ENCODE data around the gene C16orf92. TPM values are rescaled to one million over a fixed set of nuclear protein-coding genes. Genes with fewer than 3 reads are reported as not detected.
A peak's percentile ranks its signal among the peaks of the same experiment; 100 is the strongest.

C16orf92 gene
- total RNA-seq, 2 donors from 2014 or later: not detected

GRCh38 chr16:29996766-29997250, 26.2 kb upstream of the C16orf92 start:
- 47 to 70% methylated on average over 2 to 9 of the region's 9 CpGs for WGBS, 2 experiments (ENCODE audit: insufficient coverage in 1 of 2, insufficient read length in 1 of 2)
- H3K36me3 Mint-ChIP-seq (ENCODE audit: low read depth): peaks cover 33% of the 10 kb centered on the region
- peaks cover 7% of the 10 kb centered on the region for H3K4me1 Mint-ChIP-seq
- no peaks in the 10 kb centered on the region for H3K9me3 Mint-ChIP-seq
- peak overlapping the region; percentile 98 for H3K27ac Mint-ChIP-seq
- H3K4me3 Mint-ChIP-seq: peak overlapping the region; percentile 97
- peak overlapping the region; percentile 98 for H3K4me3 ChIP-seq (ENCODE audit: low read length)
- TF ChIP-seq CTCF (conservative IDR thresholded peaks at IDR 0.05): no peak
- no peaks in the 10 kb centered on the region for H3K9me3 ChIP-seq (ENCODE audit: control insufficient read depth, low read length)
- no peak overlapping the region for H3K27ac ChIP-seq (ENCODE audit: low read depth, low read length)
- peaks cover 30% of the 10 kb centered on the region for H3K36me3 ChIP-seq (ENCODE audit: control insufficient read depth, insufficient read depth, low read length)
- DNase-seq: no peak
- H3K4me1 ChIP-seq (ENCODE audit: control insufficient read depth, insufficient read depth, low read length): no peaks in the 10 kb centered on the region
- no peaks in the 10 kb centered on the region for H3K27me3 Mint-ChIP-seq (ENCODE audit: insufficient read depth)
- H3K27me3 ChIP-seq (ENCODE audit: control insufficient read depth, insufficient read depth, low read length, poor library complexity, severe bottlenecking): no peaks in the 10 kb centered on the region
- H3K9ac ChIP-seq (ENCODE audit: extremely low read depth, low read length, poor library complexity, severe bottlenecking): peak overlapping the region; percentile 93

GRCh38 chr16:29999605-30000004, 23.4 kb upstream of the C16orf92 start:
- H3K27me3 ChIP-seq (ENCODE audit: control insufficient read depth, insufficient read depth, low read length, poor library complexity, severe bottlenecking): no peaks in the 10 kb centered on the region
- H3K4me1 Mint-ChIP-seq: peaks cover 2% of the 10 kb centered on the region
- H3K36me3 ChIP-seq (ENCODE audit: control insufficient read depth, insufficient read depth, low read length): peaks cover 24% of the 10 kb centered on the region
- H3K27ac ChIP-seq (ENCODE audit: low read depth, low read length): no peak overlapping the region
- no peak overlapping the region for H3K4me3 ChIP-seq (ENCODE audit: low read length)
- H3K4me1 ChIP-seq (ENCODE audit: control insufficient read depth, insufficient read depth, low read length): no peaks in the 10 kb centered on the region
- 95 to 99% methylated on average over 5 to 6 of the region's 6 CpGs for WGBS, 2 experiments (ENCODE audit: insufficient coverage in 1 of 2, insufficient read length in 1 of 2)
- no peak overlapping the region for H3K9ac ChIP-seq (ENCODE audit: extremely low read depth, low read length, poor library complexity, severe bottlenecking)
- peaks cover 35% of the 10 kb centered on the region for H3K36me3 Mint-ChIP-seq (ENCODE audit: low read depth)
- no peaks in the 10 kb centered on the region for H3K9me3 Mint-ChIP-seq
- H3K9me3 ChIP-seq (ENCODE audit: control insufficient read depth, low read length): no peaks in the 10 kb centered on the region
- no peaks in the 10 kb centered on the region for H3K27me3 Mint-ChIP-seq (ENCODE audit: insufficient read depth)
- H3K4me3 Mint-ChIP-seq: no peak overlapping the region
- peak overlapping the region; percentile 6 for H3K27ac Mint-ChIP-seq
- no peak for DNase-seq
- TF ChIP-seq CTCF (conservative IDR thresholded peaks at IDR 0.05): no peak

- H3K27me3 ChIP-seq (ENCODE audit: control insufficient read depth, insufficient read depth, low read length, poor library complexity, severe bottlenecking): no peaks in the 10 kb centered on the region
- Mint-ChIP-seq H3K27ac (no peak overlapping the region), H3K4me3 (no peak overlapping the region), H3K36me3 (ENCODE audit: low read depth) (peaks cover 35% of the 10 kb centered on the region), H3K27me3 (ENCODE audit: insufficient read depth) (no peaks in the 10 kb centered on the region), H3K9me3 (no peaks in the 10 kb centered on the region), H3K4me1 (no peaks in the 10 kb centered on the region)
- 83 to 86% methylated on average over 20 to 33 of the region's 33 CpGs for WGBS, 2 experiments (ENCODE audit: insufficient coverage in 1 of 2, insufficient read length in 1 of 2)
- no peaks in the 10 kb centered on the region for H3K9me3 ChIP-seq (ENCODE audit: control insufficient read depth, low read length)
- H3K4me1 ChIP-seq (ENCODE audit: control insufficient read depth, insufficient read depth, low read length): no peaks in the 10 kb centered on the region
- H3K9ac ChIP-seq (ENCODE audit: extremely low read depth, low read length, poor library complexity, severe bottlenecking): no peak overlapping the region
- H3K27ac ChIP-seq (ENCODE audit: low read depth, low read length): no peak overlapping the region
- peaks cover 24% of the 10 kb centered on the region for H3K36me3 ChIP-seq (ENCODE audit: control insufficient read depth, insufficient read depth, low read length)
- no peak overlapping the region for H3K4me3 ChIP-seq (ENCODE audit: low read length)
- peak; percentile 82 for DNase-seq
- TF ChIP-seq CTCF (conservative IDR thresholded peaks at IDR 0.05): peak; percentile 61
Measured at GRCh38 chr16:30000735-30001631, 22.0 kb upstream of the C16orf92 start.

Measured in endodermal cell (in vitro differentiated cells).